Measurements from ENCODE around the gene HBG2.
"Not testable (repeated sequence)": the region's sequence is repeated elsewhere in the genome, so short reads cannot be mapped to it uniquely, and the experiment has no call there.

HBG2 gene

DNA sequence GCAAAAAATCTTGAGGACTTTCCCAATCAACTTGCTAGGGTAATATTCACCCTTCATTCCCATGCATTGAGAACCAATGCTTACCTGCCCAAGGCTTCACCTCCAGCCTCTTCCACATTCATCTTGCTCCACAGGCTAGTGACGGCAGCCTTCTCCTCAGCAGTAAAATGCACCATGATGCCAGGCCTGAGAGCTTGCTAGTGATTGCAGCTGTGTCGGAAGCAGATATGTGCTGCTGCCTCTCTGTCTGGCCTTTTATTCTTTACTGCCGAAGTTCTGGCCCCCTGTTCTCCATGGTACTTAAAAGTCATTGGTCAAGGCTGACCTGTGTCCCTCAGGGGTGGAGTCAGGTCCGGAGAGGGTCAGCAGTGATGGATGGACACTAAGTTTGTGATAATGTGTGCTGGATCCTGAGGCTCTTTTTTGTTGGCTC lies 15.2 kb upstream of the HBG2 start, which contains the start of gene HBE1:
Gene HBE1, minus strand, starts transcription at position 231 of the 433 bp plus-strand sequence. Its CDS starts 55 bp downstream, at position 176.
- no peak within 1 kb of the TSS for H3K27ac Mint-ChIP-seq
- peaks cover 2% of the 10 kb centered on the region for H3K27me3 Mint-ChIP-seq
- no peak within 1 kb of the TSS for H3K4me3 Mint-ChIP-seq
- no peaks in the 10 kb centered on the region for H3K36me3 Mint-ChIP-seq
- H3K4me1 Mint-ChIP-seq (ENCODE audit: low read depth) = no peaks in the 10 kb centered on the region
- no peaks in the 10 kb centered on the region for H3K9me3 Mint-ChIP-seq (ENCODE audit: low read depth)

DNA sequence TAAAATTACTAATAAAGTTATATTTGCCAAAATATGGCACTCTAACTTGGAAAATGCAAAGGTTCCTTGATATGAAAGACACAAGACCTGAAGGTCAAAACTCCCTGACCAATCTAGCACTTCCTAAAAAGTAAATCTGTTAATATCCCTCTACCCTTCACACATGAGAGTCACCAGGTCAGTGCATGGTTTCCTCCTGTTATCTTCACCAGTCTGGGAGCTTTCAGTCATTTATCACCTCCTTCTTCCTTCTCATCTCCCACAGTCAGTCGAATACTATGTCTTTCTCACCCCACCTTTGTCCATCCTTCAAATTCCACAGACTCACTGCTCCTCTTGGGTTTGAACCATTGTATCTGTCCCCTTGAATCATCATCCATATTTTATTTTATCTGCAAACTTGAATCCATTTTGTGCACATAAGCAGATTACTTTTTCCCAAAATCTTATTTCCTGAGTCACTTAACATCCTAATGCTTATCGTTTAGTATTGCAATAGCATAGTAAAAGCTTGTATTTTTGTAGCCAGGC lies 12.5 kb upstream of the HBG2 start:
- no peak overlapping the region for H3K27ac Mint-ChIP-seq
- H3K9me3 Mint-ChIP-seq (ENCODE audit: low read depth) = no peaks in the 10 kb centered on the region
- H3K4me1 Mint-ChIP-seq (ENCODE audit: low read depth) = no peaks in the 10 kb centered on the region
- peaks cover under 1% of the 10 kb centered on the region for H3K27me3 Mint-ChIP-seq
- H3K4me3 Mint-ChIP-seq = no peak overlapping the region
- H3K36me3 Mint-ChIP-seq = no peaks in the 10 kb centered on the region

DNA sequence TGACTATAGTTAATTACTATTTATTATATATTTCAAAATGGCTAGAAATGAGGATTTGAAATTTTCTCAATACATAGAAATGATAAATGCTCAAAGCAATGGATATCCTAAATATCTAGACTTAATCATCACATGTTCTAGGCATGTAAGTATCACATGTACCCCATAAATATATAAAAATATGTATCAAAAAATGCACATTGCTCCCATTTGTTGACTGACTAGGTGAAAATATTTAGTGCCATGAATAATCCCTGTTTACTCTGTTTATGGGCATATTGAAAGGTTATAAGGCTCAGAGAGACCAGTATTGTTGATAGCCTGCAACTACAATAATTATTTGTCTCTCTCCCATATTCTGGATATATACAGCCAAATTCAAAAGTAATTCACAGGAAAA lies 12.0 kb upstream of the HBG2 start:
- H3K4me3 Mint-ChIP-seq = no peak overlapping the region
- no peaks in the 10 kb centered on the region for H3K36me3 Mint-ChIP-seq
- H3K4me1 Mint-ChIP-seq (ENCODE audit: low read depth) = no peaks in the 10 kb centered on the region
- H3K27ac Mint-ChIP-seq = no peak overlapping the region
- H3K27me3 Mint-ChIP-seq = peaks cover 1% of the 10 kb centered on the region
- no peaks in the 10 kb centered on the region for H3K9me3 Mint-ChIP-seq (ENCODE audit: low read depth)

DNA sequence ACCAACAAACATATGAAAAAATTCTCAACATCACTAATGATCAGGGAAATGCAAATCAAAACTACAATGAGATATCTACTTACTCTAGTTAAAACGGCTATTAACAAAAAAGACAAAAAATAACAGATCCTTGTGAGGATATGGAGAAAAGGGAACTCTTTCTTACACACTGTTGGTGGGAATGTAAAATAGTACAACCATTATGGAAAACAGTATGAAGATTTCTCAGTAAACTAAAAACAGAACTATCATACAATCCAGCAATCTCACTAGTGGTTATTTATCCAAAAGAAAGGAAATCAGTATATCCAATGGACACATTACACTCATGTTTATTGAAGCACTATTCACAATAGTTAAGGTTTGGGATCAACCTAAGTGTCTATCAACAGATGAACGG lies 11.3 kb upstream of the HBG2 start:
- no peaks in the 10 kb centered on the region for H3K9me3 Mint-ChIP-seq (ENCODE audit: low read depth)
- H3K36me3 Mint-ChIP-seq = no peaks in the 10 kb centered on the region
- no peak overlapping the region for H3K27ac Mint-ChIP-seq
- no peak overlapping the region for H3K4me3 Mint-ChIP-seq
- H3K4me1 Mint-ChIP-seq (ENCODE audit: low read depth) = no peaks in the 10 kb centered on the region
- H3K27me3 Mint-ChIP-seq = peaks cover 3% of the 10 kb centered on the region

DNA sequence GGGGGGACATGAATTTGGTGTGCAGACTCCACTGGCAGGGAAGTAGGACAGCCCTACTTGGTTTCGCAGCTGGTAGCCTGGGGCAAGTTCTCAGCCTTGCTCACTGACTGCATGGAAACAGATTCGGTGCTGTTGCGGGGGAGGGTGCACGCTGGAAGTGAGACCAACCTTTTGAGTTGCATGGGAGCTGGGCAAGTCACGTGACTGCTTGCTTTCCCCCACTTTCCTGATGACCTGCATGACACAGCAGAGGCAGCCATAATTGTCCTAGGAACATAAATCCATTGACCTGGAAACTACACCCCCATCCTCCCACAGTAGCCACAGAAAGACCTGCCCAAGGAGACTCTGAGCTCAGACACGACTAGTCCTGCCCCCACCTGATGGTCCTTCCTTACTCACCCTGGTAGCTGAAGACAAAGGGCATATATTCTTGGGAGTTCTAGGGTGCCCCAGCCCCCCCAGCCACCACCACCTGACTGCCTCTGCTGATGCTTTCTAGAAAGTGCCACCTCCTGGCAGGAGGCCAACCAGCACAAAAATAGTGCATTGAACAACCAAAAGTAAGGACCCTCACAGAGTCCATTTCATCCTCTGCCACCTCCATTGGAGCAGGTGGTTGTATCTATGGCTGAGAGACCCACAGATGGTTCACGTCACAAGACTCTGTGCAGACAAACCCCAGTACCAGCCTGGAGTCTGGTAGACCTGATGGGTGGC lies 4.1 kb upstream of the HBG2 start:
- Mint-ChIP-seq H3K36me3 (no peaks in the 10 kb centered on the region), H3K27me3 (peaks cover 6% of the 10 kb centered on the region), H3K4me1 (ENCODE audit: low read depth) (no peaks in the 10 kb centered on the region), H3K4me3 (no peak overlapping the region), H3K9me3 (ENCODE audit: low read depth) (peaks cover 5% of the 10 kb centered on the region), H3K27ac (no peak overlapping the region)

DNA sequence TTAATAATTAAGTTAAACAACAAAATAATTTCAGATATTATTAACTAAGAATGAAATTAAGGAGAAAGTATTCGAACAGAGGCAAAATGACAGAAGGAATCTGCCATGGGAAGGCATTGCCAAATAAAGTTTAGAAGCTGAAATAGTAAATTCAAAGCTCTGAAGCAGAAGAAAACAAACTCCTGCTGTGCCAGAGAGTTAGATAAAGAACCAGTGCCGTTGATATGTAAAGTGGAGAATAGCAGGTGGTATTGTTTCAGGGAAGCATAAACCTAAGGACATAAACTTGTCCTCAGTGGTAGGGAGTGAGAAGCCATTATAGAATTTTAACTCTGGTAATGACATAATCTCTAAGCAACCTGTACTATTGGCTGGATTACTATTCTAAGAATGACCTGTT lies 2.7 kb upstream of the HBG2 start:
- Mint-ChIP-seq H3K4me1 (ENCODE audit: low read depth) (no peaks in the 10 kb centered on the region), H3K27me3 (peaks cover 6% of the 10 kb centered on the region), H3K27ac (no peak overlapping the region), H3K36me3 (no peaks in the 10 kb centered on the region), H3K4me3 (no peak overlapping the region), H3K9me3 (ENCODE audit: low read depth) (peaks cover 5% of the 10 kb centered on the region)

DNA sequence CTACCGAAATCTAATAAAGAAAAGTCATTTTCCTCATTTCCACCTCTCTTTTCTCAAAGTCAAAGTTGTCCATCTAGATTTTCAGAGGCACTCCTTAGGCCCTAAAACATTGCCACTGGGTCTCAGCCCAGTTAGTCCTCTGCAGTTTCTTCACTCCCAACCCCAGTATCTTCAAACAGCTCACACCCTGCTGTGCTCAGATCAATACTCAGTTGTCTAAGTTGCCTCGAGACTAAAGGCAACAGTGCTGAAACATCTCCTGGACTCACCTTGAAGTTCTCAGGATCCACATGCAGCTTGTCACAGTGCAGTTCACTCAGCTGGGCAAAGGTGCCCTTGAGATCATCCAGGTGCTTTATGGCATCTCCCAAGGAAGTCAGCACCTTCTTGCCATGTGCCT lies 558 bp downstream of the HBG2 start:
- H3K4me1 Mint-ChIP-seq (ENCODE audit: low read depth); H3K27ac Mint-ChIP-seq; H3K9me3 Mint-ChIP-seq (ENCODE audit: low read depth); H3K27me3 Mint-ChIP-seq; H3K4me3 Mint-ChIP-seq; H3K36me3 Mint-ChIP-seq: not testable (repeated sequence)

DNA sequence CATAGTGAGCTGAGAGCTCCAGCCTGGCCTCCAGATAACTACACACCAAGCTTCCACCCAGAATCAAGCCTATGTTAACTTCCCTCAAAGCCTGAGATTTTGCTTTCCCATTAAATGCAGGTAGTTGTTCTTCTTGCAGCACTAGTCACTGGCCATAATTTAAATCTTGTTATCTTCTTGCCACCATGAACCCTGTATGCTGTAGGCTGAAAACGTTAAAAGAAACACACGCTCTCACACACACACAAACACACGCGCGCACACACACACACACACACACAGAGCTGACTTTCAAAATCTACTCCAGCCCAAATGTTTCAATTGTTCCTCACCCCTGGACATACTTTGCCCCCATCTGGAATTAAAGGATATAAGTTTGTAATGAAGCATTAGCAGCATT lies 1.1 kb downstream of the HBG2 start:
- not testable (repeated sequence) for H3K9me3 Mint-ChIP-seq (ENCODE audit: low read depth); H3K27ac Mint-ChIP-seq; H3K27me3 Mint-ChIP-seq; H3K4me1 Mint-ChIP-seq (ENCODE audit: low read depth); H3K4me3 Mint-ChIP-seq; H3K36me3 Mint-ChIP-seq

DNA sequence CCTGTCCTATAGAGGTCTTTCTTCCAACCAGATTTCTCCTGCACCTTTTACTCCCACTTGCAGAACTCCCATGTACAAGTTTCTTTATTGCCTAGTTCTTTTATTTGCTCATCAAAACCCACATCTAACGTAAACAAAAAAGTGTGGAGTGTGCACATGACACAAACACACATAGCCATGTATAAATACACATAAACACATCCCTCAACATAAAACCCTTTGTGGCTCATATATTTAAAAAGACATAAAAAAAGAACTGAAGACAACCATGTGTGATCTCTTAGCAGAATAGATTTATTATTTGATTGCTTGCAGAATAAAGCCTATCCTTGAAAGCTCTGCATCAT lies 1.7 kb downstream of the HBG2 start:
- Mint-ChIP-seq H3K36me3 (no peaks in the 10 kb centered on the region), H3K9me3 (ENCODE audit: low read depth) (no peaks in the 10 kb centered on the region), H3K27me3 (peaks cover 4% of the 10 kb centered on the region), H3K4me3 (no peak overlapping the region), H3K27ac (no peak overlapping the region), H3K4me1 (ENCODE audit: low read depth) (no peaks in the 10 kb centered on the region)

DNA sequence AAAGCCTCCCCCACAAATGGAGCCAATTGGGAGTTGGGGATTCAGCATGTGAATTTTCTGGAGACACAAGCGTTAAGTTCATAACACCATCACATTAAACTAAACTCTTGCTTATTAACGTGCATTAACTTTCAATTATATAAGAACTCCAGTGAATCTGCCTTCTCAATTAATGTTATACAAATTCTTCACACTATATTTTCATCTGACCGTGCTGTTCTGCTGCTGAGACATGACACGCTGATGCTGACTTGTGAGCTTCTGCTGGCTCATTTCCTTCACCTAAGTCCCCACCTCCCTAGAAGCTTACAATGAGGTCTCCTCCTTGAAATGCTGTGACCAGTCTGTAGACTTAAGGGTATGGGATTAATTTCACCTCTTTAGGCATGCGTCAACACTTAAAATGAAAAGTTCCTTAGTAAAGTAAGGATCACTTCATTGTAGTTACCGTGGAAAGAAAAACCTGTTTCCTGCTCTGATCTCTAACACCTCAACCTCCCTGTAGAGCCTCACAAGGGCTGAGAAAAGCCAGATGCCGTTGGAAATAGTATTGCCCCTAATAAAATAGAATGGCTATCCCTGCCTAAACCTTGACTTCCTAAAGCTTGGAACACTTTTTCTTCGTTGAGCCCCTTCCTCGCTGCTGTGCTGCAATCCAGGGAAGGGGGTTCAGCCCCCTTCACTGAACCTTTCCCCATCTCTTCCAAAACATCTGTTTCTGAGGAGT lies 2.2 kb downstream of the HBG2 start:
- H3K27me3 Mint-ChIP-seq = peaks cover 1% of the 10 kb centered on the region
- H3K4me1 Mint-ChIP-seq (ENCODE audit: low read depth) = no peaks in the 10 kb centered on the region
- no peaks in the 10 kb centered on the region for H3K9me3 Mint-ChIP-seq (ENCODE audit: low read depth)
- H3K27ac Mint-ChIP-seq = no peak overlapping the region
- H3K4me3 Mint-ChIP-seq = no peak overlapping the region
- no peaks in the 10 kb centered on the region for H3K36me3 Mint-ChIP-seq

DNA sequence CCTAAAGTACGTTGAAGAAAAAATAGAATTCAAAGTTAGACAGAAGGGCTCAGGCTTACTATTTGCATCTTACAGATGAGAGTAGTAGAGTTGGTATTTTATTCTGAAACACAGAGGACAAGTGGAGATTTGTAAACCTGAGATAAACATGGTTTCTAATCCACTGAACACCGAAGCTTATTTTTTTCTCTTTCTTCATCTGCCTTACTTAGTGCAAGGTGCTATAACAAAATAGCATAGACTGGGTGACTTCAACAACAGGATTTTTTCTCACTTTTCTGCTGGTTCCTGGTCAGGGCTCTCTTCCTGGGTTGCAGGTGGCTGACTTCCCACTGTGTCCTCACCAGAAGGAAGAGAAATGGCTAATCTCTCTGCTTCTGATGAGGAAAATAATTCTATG lies 2.8 kb downstream of the HBG2 start:
- no peak overlapping the region for H3K27ac Mint-ChIP-seq
- H3K9me3 Mint-ChIP-seq (ENCODE audit: low read depth) = no peaks in the 10 kb centered on the region
- H3K4me3 Mint-ChIP-seq = no peak overlapping the region
- H3K36me3 Mint-ChIP-seq = no peaks in the 10 kb centered on the region
- H3K4me1 Mint-ChIP-seq (ENCODE audit: low read depth) = no peaks in the 10 kb centered on the region
- H3K27me3 Mint-ChIP-seq = peaks cover 1% of the 10 kb centered on the region

DNA sequence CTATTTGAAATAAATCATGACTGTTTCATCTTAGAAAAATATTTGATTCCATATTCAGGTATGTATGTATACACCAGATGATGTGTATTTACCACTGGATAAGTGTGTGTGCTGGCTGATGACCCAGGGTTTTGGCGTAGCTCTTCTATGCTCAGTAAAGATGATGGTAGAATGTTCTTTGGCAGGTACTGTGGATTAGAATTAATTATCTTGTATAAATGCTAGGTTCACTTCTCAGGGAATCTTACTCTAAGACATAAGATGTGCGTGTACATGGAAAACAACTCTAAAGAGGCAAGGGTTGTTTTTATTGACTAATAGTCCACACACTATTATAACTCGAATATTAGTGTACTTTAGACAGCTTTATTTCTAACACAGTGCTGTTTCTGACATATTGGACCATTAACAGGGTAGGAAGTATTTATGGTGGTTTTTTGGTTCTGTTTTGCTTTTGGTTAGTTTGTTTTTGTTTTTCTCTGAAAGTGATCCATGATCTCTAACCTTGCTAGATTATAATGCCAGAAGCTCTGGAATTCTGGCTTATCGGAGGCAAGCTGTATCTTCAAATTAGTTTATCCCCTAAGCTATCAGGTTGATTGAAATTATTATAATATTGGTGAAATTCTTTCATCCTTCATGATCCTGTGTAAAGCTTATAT lies 3.9 kb downstream of the HBG2 start:
- Mint-ChIP-seq H3K9me3 (ENCODE audit: low read depth) (no peaks in the 10 kb centered on the region), H3K27me3 (peaks cover 1% of the 10 kb centered on the region), H3K4me1 (ENCODE audit: low read depth) (no peaks in the 10 kb centered on the region), H3K36me3 (no peaks in the 10 kb centered on the region), H3K4me3 (no peak overlapping the region), H3K27ac (no peak overlapping the region)

DNA sequence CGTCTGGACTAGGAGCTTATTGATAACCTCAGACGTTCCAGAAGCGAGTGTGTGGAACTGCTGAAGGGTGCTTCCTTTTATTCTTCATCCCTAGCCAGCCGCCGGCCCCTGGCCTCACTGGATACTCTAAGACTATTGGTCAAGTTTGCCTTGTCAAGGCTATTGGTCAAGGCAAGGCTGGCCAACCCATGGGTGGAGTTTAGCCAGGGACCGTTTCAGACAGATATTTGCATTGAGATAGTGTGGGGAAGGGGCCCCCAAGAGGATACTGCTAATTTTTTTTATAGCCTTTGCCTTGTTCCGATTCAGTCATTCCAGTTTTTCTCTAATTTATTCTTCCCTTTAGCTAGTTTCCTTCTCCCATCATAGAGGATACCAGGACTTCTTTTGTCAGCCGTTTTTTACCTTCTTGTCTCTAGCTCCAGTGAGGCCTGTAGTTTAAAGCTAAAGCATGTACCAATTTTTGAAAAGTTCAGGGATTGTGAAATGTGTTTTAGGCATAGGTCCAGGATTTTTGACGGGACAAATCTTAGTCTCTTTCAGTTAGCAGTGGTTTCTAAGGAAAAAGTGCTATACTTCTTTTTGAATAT lies 4.7 kb downstream of the HBG2 start, which contains the start of gene HBG1:
Gene HBG1, minus strand, starts transcription at position 51 of the 590 bp plus-strand sequence. CDS start 53 bp downstream, outside the sequence.
- H3K36me3 Mint-ChIP-seq; H3K9me3 Mint-ChIP-seq (ENCODE audit: low read depth); H3K27ac Mint-ChIP-seq; H3K4me1 Mint-ChIP-seq (ENCODE audit: low read depth); H3K27me3 Mint-ChIP-seq; H3K4me3 Mint-ChIP-seq: not testable (repeated sequence)

DNA sequence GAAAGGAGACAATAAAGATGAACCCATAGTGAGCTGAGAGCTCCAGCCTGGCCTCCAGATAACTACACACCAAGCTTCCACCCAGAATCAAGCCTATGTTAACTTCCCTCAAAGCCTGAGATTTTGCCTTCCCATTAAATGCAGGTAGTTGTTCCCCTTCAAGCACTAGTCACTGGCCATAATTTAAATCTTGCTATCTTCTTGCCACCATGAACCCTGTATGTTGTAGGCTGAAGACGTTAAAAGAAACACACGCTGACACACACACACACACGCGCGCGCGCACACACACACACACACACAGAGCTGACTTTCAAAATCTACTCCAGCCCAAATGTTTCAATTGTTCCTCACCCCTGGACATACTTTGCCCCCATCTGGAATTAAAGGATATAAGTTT lies 6.1 kb downstream of the HBG2 start:
- H3K4me3 Mint-ChIP-seq; H3K36me3 Mint-ChIP-seq; H3K9me3 Mint-ChIP-seq (ENCODE audit: low read depth); H3K4me1 Mint-ChIP-seq (ENCODE audit: low read depth); H3K27ac Mint-ChIP-seq; H3K27me3 Mint-ChIP-seq: not testable (repeated sequence)

Data from activated naive CD8-positive, alpha-beta T cell (primary cell).